ENCODE data around the gene SULT2B1.
"Not testable (repeated sequence)": the region's sequence is repeated elsewhere in the genome, so short reads cannot be mapped to it uniquely, and the experiment has no call there.

Gene SULT2B1

GRCh38 chr19:48551437-48552302, at the start of gene SULT2B1:
Gene SULT2B1 (plus strand): TSS chr19:48552172. CDS start chr19:48552253, 81 bp downstream.
- DNase-seq = no peak

GRCh38 chr19:48502350-48503018, 49.5 kb upstream of the SULT2B1 start:
- DNase-seq = no peak

GRCh38 chr19:48506138-48506733, 45.7 kb upstream of the SULT2B1 start:
- DNase-seq = peak; percentile 78

- no peak for DNase-seq
These were observed 44.0 kb upstream of the SULT2B1 start for GRCh38 chr19:48507911-48508439.

GRCh38 chr19:48508729-48509411, 43.1 kb upstream of the SULT2B1 start:
- no peak for DNase-seq

GRCh38 chr19:48509467-48510194, 42.3 kb upstream of the SULT2B1 start:
- DNase-seq = no peak

- peak; percentile 75 for DNase-seq
These were observed 41.3 kb upstream of the SULT2B1 start for GRCh38 chr19:48510421-48511268.

- DNase-seq = no peak
These were observed 40.6 kb upstream of the SULT2B1 start for GRCh38 chr19:48511321-48511731.

- peak; percentile 27 for DNase-seq
These were observed 40.0 kb upstream of the SULT2B1 start, which contains the start of gene LMTK3 for GRCh38 chr19:48511800-48512503. Gene LMTK3 (minus strand): TSS chr19:48511835. CDS start chr19:48511576, 259 bp downstream.

- no peak for DNase-seq
These were observed 39.3 kb upstream of the SULT2B1 start for GRCh38 chr19:48512504-48513288.

- DNase-seq = peak; percentile 79
These were observed 38.5 kb upstream of the SULT2B1 start for GRCh38 chr19:48513289-48514122.

GRCh38 chr19:48514123-48514458, 37.9 kb upstream of the SULT2B1 start:
- no peak for DNase-seq

GRCh38 chr19:48516536-48516935, 35.4 kb upstream of the SULT2B1 start:
- no peak for DNase-seq

GRCh38 chr19:48518207-48518606, 33.8 kb upstream of the SULT2B1 start:
- no peak for DNase-seq

GRCh38 chr19:48519426-48519825, 32.5 kb upstream of the SULT2B1 start:
- not testable (repeated sequence) for DNase-seq

GRCh38 chr19:48520134-48520533, 31.8 kb upstream of the SULT2B1 start:
- DNase-seq = no peak

GRCh38 chr19:48524221-48524620, 27.8 kb upstream of the SULT2B1 start:
- DNase-seq = no peak

- DNase-seq = no peak
These were observed 27.2 kb upstream of the SULT2B1 start for GRCh38 chr19:48524732-48525131.

- no peak for DNase-seq
These were observed 22.8 kb upstream of the SULT2B1 start for GRCh38 chr19:48529156-48529555.
